OCI-M1 (cell line): ENCODE data around the gene MYOM1.

Source experiments
- DNase-seq: peaks from one replicate; lab custom pipeline; 2025; lab: John Stamatoyannopoulos, UW

Gene MYOM1

DNA sequence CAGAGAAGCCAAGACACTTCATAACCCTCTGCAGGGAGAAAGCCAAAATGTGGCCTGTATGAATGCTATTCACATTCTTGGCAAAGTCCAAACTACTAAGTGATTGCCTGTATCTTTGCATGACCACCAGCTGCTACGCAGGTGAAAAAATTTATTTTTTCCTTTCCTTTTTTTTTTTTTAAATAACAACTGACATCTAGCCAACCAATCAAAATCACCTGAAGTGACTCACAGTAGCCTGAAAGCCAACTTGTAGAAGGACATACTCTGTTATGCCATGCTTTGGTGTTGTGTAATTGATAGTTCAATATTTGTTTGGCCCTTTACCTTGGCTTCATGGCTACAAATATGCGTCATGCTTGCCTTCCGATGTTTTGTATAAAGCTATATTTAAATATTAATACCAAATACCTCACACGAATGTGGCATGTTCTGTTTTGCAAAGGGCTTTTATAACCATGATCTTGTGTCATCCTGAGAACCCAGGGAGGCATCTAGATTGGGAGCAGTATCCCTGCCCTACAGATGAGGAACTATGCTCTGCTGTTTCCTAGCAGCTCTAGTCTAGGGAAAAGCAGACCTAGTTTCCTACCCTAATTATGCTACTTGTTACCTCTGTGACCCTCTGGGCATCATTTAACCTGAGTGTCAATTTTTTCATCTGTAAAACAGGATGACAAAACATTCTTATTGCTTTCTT lies 102.1 kb downstream of the MYOM1 start:
- DNase-seq = no peak

DNA sequence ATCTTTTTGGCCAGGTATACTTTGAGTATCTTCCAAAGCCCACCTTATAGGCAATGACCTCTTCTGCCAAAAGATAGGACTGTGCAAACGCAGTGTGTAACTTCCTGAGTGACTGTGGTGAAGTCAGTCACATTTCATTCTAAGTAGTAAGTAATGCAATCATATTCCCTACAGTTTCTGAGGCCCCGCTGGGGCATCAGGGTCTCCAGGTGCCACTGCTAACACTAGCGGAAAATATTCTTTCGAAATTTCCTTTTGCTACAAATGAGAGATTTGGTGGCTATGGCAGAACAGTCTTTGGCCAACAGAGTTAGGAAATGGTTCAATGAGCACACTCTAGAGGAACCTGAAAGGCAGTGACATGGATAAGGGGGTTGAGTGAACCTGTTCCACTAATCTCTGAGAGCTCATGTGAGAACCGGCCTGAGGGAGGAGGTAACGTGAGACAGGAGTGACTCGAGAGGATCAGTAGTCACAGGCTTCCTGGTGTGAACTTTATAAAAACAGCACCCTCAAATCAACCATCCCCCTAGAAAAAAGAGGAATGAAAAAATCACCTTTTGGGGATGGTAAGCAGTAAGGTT lies 104.2 kb downstream of the MYOM1 start:
- no peak for DNase-seq

DNA sequence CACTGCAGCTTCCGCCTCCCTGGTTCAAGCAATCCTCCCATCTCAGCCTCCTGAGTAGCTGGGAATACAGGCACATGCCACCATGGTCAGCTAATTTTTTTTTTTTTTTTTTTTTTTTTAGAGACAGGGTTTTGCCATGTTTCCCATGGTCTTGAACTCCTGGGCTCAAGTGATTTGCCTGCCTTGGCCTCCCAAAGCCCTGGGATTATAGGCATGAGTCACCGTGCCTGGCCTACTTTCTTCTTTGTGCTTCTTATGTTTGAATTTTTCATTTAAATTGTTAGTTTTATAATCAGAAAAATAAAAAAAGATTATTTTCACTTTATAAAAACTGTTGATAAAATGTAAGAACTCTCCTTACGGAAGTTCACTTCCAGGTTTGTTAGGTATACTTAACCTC lies 105.3 kb downstream of the MYOM1 start:
- no peak for DNase-seq

DNA sequence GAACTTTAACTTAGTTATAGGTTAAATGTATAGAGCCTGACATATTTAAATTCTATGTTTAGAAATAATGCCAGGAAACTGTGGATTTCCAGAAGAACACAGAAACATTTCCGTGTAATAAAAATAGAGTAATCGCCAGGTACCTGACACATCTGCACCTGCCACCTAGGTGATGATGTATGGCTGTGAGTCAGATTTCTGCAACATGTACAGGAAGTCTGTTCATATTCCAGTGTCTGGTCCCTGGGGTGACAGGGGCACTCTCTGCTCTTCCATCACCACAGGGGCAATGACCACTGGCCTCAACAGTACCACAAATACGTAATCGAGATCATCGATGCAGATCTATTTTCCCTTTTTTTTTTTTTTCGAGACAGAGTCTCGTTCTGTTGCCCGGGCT lies 105.7 kb downstream of the MYOM1 start:
- no peak for DNase-seq

DNA sequence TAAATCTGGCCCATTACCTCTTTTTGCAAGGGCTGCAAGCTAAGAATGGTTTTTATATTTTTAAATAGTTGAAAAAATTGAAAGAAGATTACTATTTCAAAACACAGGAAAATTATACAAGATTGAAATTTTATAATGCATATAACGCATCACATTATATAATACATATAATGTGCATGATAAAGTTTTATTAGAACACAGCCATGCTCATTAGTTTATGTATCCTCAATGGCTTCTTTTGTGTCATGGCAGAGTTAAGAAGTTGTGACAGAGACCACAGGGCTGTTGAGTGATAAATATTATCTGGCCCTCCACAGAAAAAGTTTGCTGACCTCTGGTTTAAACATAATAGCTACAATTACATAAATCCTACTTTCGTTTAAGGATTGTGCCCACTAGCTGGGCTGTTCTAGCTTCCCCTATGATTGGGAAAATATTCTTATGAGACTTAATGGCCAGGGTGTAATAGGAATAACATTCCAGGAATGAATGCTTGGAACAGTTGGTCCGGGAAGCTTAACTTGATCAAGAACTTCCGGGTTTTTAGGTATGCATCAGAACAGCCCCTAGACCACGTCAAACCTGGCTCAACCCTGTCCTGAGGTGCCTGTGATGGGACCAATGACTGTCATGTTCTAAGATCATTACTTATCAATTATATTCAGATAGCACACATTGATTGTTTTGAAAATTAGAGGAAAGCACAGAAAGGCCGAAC lies 108.1 kb downstream of the MYOM1 start:
- DNase-seq = no peak

DNA sequence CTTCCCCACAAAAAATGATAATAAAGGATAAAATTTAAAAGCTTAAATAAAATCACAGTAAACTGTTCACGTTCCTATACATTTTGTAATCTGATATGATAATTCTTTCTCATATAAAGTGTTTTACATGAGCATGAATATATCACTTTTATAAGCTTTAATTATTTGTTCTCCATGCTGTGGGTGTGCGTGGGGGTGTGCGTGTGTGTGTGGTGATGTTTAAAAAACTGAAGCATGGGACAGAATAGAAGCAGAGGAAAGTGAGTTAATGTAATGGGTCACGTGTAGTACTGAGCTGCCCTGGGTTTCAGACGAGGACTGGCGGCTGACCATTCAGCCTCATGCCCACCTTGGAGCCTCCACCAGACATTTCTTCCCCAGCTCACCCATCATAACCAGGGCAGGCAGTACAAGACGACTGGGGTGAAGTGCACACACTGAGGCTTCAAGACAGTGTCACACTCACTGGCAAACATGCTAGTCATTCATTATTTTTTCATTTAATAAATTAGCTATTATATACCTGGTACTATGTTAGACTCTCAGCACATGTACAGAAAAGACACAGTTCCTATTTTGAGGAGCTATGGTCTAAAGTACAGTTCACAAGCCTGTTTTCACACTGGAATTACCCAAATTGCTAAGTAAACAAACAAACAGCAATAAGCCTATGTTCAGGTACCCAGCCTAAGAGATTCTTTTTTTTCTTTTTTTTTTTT lies 109.6 kb downstream of the MYOM1 start:
- no peak for DNase-seq

DNA sequence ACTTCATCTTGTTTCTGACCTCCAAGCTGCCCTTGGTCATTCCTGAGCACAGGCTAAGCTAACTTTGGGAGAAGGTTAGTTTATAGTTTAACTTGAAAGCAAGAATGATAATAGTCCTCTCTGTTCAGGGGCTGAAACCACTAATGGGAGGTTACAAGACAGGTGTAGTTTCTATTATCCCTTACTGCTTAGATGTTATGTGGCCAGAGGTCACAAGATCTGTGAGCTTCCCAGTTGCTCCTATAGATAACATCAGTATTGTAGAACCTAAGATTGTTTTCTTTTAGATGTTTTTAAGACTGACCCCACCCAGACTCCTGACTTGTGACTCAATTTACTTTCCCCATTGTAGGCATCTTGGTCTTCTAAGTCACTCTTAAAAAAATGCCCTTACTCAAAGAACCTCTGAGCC lies 112.0 kb downstream of the MYOM1 start:
- DNase-seq = no peak

DNA sequence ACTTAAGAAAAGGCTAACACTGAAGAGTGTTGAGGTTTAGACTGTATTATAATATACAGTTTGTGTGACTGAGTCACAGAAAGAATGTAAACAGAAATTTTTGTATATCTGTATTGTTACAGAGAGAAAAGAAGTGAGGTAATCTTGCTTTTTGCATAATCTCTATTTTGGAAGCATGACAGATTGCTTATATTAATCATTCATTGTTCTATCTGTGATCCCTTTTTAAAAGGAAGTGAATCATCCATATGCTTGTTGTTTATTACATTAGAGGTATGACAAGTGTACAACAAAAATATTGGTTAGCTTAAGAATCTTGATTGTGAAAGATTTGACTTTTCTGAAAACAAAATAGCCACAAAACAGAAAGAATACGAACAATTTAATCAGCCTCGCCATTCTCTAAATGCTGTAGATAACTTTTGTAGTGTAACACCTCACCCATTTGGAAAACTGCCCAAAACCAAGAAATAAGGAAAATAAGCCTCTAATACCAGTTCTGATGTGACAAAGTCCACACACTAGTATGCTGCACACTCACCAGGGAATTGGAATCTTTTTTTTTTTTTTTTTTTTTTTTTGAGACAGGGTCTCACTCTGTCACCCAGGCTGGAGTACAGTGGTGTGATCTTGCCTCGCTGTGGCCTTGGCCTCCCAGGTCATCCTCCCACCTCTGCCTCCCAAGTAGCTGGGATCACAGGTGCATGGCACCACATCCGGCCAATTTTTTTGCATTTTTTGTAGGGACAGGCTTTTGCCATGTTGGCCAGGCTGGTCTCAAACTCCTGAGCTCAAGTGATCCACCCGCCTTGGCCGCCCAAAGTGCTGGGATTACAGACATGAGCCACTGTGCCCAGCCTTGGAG lies 115.3 kb downstream of the MYOM1 start:
- DNase-seq = no peak

DNA sequence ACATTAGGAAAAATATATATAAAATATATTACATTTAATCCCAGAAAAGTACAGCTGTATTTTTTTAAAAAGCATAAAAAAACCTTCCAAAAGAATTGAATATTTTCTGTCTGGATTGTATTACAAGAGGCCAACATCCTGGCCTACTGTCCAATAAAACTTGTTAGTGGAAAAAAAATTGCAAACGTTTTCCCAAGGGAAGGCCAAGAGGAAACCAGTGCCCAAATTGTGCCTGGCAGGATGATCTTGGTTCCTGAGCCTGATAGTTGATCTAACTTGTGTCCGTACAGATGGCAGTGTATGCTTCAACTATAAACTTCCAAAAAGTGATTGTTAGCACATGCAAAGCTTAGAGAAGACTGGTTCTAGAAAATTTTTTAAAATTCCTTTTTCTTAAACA lies 116.2 kb downstream of the MYOM1 start:
- DNase-seq = no peak

DNA sequence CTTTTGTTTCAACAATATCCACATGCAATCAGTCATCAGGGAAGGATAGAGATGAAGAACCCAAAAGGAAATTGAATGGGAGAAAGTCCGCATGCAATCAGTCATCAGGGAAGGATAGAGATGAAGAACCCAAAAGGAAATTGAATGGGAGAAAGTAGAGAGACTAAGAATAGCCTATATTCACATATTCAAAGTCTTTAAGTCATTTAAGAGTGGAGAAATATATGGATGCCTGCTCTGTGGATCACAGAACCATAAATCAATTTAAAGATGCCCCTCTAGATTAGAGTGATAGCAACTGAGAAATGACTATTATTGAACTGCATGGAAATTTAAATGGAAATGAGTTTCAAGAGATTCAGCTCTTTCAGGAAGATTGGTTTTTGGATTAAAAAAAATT lies 116.8 kb downstream of the MYOM1 start:
- DNase-seq = no peak

DNA sequence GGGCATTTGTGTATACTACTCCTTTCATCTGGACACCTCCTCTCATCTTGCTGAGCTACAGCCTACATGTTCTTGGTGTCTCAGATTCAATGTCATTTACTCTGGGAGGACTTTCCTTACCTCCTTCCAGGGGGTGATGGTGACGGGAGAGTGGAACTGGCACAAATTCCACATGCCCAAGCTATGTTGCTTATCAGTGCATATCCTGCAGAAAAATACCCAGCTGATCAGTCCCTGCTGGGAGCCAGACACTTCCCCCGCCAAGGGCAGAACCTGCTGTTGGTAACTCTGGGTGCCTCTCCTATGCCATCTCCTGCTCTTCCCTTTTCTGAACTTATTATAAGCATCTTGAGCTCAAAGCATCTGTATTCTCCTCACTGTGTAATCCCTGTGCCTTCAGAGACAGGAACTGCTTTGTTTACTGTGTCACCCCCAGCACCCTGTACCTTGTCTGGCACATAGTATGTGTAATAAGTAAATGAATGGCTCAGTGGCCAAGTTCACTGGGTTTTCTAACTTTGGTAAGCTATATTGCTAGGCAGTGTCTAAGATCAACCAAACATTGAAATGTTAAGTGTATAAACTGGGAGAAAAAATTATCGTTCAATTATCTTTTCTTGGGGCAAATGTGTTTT lies 119.2 kb downstream of the MYOM1 start:
- no peak for DNase-seq

DNA sequence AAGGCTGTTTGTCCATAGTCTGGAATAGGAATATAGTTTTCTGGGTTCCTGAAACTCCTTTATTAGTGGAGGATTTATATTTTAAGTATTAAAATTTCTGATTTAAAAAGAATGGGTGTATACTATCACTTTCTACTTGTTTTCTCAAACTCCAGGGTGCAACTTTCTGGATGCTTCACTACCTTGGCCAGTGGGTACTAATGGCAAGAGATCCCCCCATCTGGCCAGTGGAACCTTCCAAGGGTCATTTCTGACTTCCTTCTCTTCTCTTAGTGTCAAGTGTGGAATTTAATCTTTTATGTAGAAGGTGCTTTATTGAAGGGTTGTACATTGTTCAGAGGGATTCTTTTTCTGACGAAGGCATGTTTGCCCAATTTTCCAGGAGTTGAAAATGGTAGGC lies 120.4 kb downstream of the MYOM1 start:
- DNase-seq = no peak

DNA sequence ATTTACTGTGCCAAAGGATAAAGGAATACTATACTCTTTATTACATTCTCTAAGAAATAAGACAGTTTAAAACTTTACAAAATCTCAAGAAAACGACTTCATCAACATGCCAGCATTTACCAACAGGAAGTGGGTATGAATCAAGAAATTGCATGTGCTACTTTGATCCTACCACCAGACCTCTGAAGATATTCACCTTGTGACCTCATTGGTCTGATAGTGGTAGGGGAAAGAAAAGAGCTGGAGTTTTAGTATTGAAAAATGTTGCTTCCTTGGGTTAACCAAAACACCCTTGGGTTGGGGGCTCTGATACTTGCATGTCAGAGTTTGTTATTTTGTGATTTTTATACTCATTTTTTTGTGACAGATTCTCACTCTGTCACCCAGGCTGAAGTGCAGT lies 122.7 kb downstream of the MYOM1 start:
- DNase-seq = no peak

DNA sequence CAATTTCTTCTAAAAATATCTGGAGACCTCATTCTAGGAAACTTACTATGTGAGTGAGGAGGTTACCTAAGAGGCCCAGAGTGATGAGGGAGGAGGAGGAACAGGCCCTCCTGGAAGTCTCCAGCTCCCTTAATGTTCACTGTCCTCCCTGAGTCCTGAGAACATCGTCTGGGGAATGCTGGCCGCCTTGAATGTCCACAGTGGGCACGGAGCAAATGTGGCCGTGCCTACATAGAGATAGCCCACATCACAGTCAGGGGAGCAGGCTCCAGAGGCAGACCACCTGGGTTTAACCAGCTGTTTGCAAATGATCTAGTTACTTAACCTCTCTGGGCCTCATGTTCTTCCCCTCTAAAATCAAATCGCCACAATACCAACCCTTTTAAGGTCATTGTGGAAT lies 123.8 kb downstream of the MYOM1 start:
- DNase-seq = no peak

DNA sequence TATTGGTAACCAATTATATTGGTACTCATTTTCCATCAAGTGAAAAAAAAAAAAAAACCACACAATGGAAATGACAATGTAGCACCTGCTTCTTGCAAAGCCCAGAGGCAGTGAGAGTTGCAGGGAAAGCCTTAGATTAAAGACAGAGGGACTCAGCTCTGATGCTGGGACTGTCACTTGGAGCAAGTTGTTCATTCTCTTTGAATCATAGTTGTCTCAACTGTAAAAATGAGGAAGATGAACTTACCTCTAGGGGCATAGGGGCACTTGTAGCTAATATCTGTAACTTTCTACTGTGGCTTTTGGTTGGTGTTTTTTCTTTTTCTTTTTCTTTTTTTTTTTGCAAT lies 125.5 kb downstream of the MYOM1 start:
- no peak for DNase-seq

DNA sequence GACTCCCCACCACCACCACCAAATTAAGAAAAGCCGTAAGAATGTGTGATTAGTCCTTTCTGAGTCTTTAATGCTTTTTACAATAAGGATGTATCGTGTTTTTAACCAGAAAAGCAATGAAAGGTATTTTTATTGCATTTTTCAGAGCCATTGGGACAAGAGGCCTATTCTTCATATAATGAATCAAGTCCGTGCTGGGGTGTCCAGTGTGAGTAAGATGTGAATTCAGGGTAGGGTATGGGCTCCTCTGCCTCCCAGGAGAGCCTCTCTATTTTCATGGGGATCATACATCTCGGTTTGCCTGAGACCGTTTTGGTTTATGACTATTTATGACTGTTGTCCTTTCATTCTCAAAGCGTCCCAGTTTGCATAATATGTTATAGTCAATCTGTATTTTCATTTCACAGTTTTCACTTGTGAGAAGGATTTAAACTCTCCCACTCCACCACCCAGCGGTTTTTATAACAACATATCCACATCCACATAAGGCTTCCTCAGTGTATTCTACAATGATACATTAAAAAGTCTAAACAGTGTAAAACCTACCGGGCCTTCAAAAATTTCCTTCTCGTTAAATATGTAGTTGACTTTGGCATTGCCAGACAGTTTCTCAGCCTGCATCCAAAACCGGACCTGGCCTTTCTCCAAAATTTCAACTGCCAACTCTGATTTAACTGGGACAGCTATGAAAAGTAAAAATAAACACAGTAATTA lies 126.0 kb downstream of the MYOM1 start:
- no peak for DNase-seq

DNA sequence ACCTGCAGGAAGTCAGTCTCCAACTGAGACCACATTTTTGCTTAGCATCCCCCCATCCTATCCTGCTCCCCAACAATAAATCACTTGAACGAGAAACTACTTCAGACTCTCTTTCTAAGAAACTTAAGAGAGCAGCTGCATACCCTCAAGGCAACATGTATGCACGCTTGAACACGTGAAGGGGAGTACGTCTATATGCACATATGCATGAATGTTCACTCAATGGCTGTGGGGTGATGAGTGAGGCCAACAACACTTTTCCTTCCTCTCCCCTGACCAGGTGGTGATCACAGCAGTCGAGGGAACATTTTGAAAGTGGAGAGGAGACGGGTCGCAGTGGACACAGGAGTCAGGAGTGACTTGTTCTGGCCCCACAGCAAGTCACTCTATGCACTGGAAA lies 127.0 kb downstream of the MYOM1 start:
- no peak for DNase-seq

DNA sequence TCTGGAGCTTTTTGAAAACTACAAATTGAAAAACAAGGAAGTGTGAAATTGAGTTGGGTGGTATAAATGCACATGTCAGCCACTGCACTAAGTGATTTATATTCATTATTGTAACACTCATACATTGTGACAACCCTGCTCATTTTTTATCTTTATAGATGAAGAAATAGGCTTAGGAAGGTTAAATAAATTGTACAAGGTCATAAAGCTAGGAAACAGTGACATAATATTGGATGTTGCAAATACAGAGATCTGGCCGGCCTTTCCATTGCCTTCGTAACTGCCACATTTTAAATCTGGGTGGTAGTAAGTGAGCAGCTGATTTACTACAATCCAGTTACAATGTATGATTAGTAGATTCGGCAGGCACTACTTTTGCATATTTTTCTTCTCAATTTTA lies 130.2 kb downstream of the MYOM1 start:
- no peak for DNase-seq

DNA sequence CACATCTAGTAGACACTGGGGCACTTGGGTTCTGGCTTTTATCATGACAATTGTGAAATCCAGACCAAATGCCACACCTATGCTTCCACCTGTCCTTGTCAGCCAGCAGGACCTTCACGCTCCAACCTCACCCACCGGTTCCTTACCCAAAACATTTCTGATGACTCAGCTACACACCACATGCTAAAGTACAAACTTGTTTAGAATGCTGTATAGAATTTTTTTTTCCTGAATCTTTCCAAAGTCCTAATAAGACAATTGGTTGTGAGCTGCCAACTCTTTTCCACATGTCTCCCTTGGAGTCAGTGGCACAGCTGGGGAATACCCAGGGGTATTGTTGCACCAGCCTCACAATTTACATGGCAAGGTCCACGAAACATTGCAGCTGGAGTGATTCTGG lies 131.3 kb downstream of the MYOM1 start:
- DNase-seq = no peak

DNA sequence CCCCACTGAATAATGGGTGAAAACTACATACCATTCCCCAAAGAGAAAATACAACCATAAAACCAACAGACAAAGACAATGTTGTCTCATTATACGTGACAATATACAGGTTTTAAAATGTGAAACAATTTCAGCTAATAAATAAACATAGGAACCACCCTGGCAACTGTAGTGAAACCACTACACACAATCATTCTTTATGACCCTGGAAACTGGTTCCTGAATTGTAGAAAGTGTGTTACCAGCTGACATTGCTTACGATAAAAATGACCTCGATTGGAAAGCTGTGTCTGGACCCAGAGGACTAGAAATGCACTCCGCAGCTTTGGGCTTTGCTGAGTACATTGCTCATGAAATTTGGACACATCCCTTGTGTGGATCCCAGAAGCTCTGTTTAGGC lies 132.9 kb downstream of the MYOM1 start:
- DNase-seq = no peak

DNA sequence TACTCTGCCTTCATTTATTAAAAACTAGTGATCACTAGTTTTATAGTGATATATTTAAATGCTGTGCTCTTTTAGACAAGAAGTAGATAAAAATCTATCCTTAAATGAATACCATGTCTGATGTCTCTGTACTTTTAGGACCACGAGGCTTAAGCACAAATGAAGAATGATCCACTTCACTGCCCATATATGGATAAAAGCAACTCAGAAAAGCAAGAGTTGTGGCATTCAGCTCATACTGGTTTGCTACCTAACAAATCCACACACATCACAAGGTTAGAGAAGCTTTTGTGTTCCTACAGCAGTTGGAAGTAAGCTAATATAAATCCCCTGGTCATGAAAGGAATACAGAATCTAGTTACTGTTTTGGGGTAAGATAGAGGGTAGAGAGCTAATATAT lies 134.2 kb downstream of the MYOM1 start:
- no peak for DNase-seq
